Neural cell (in vitro differentiated cells): Measurements from ENCODE around the gene PRKG1. TPM values are rescaled to one million over a fixed set of nuclear protein-coding genes. Genes with fewer than 3 reads are reported as not detected.

Source experiments
- H2AFZ ChIP-seq: fragments of 200-600, 300-800 bp; sonication (generic), shearing (Covaris generic); 2 replicates; pipeline ENCODE4 v1.6.0; 2014; ENCODE audit warnings: low read depth, mild to moderate bottlenecking, antibody characterized with exemption, low read length, moderate library complexity
- H3F3A ChIP-seq: fragments of 200-600 bp; shearing (Covaris generic); 2 replicates; pipeline ENCODE4 v1.6.1; 2016; ENCODE audit warnings: mild to moderate bottlenecking, moderate library complexity, mixed read lengths, antibody characterized with exemption, low read length; ENCODE audit not compliant: insufficient read depth, poor library complexity, severe bottlenecking
- H3K27ac ChIP-seq: fragments of 200-600, 300-800 bp; sonication (generic), shearing (Covaris generic); 2 replicates; pipeline ENCODE4 v1.5.1; 2014; ENCODE audit warnings: mild to moderate bottlenecking, low read length, moderate library complexity
- H3K27me3 ChIP-seq: fragments of 300-800, 200-600 bp; sonication (generic), shearing (Covaris generic); 2 replicates; pipeline ENCODE4 v1.6.0; 2014; ENCODE audit warnings: mild to moderate bottlenecking, low read depth, low read length, moderate library complexity; ENCODE audit not compliant: insufficient read depth
- H3K36me3 ChIP-seq: fragments of 300-800, 200-600 bp; sonication (generic), shearing (Covaris generic); 2 replicates; pipeline ENCODE4 v1.5.1; 2014; ENCODE audit warnings: mild to moderate bottlenecking, antibody characterized with exemption, low read length, moderate library complexity; ENCODE audit not compliant: insufficient read depth
- H3K4me2 ChIP-seq: fragments of 300-800, 200-600 bp; sonication (generic), shearing (Covaris generic); 2 replicates; pipeline ENCODE4 v1.6.0; 2014; ENCODE audit warnings: mild to moderate bottlenecking, low read length
- H3K4me3 ChIP-seq: fragments of 300-800, 200-600 bp; sonication (generic), shearing (Covaris generic); 2 replicates; pipeline ENCODE4 v1.5.1; 2014; ENCODE audit warnings: mild to moderate bottlenecking, low read length, moderate library complexity
- H3K79me2 ChIP-seq: fragments of 200-600 bp; shearing (Covaris generic); replicated peaks from 2 replicates; pipeline ENCODE4 v1.6.0; 2014; ENCODE audit warnings: mild to moderate bottlenecking, low read length, moderate library complexity; ENCODE audit not compliant: insufficient read depth
- H3K9ac ChIP-seq: fragments of 300-800, 200-600 bp; sonication (generic), shearing (Covaris generic); 2 replicates; pipeline ENCODE4 v1.6.1; 2016; ENCODE audit warnings: mild to moderate bottlenecking, low read length, mixed read lengths
- H3K9me2 ChIP-seq: fragments of 200-600 bp; shearing (Covaris generic); 2 replicates; pipeline ENCODE4 v1.6.1; 2016; ENCODE audit warnings: mild to moderate bottlenecking, low read length, mixed read lengths; ENCODE audit not compliant: insufficient read depth
- H3K9me3 ChIP-seq: fragments of 200-600, 300-800 bp; sonication (generic), shearing (Covaris generic); 2 replicates; pipeline ENCODE4 v1.6.1; 2016; ENCODE audit warnings: mild to moderate bottlenecking, mixed run types, low read length, moderate library complexity, mixed read lengths
- H4K20me1 ChIP-seq: fragments of 200-600 bp; shearing (Covaris generic); 2 replicates; pipeline ENCODE4 v1.6.1; 2016; ENCODE audit warnings: mild to moderate bottlenecking, mixed run types; ENCODE audit not compliant: insufficient read depth
- CTCF ChIP-seq: fragments of 450-650 bp; IDR thresholded peaks from 2 replicates; pipeline ENCODE4 v1.5.1; 2014; ENCODE audit warnings: antibody characterized with exemption, mild to moderate bottlenecking, moderate library complexity; ENCODE audit not compliant: poor library complexity, severe bottlenecking
- EP300 ChIP-seq: fragments of 450-650 bp; conservative IDR thresholded peaks from 2 replicates; pipeline ENCODE4 v1.6.1; 2014; ENCODE audit warnings: antibody characterized with exemption, mild to moderate bottlenecking, moderate library complexity; ENCODE audit not compliant: poor library complexity, severe bottlenecking
- EZH2 ChIP-seq: fragments of 200-600, 300-800 bp; shearing (Covaris generic), sonication (generic); IDR thresholded peaks from 2 replicates; pipeline ENCODE4 v1.6.1; 2014; ENCODE audit warnings: antibody characterized with exemption, low read length, borderline replicate concordance, mild to moderate bottlenecking; ENCODE audit not compliant: insufficient read depth, poor library complexity, severe bottlenecking
- MXI1 ChIP-seq: fragments of 450-650 bp; conservative IDR thresholded peaks from 2 replicates; pipeline ENCODE4 v1.6.1; 2014; ENCODE audit warnings: antibody characterized with exemption, mild to moderate bottlenecking; ENCODE audit not compliant: poor library complexity, severe bottlenecking
- POLR2AphosphoS5 ChIP-seq: IDR thresholded peaks from 2 replicates; pipeline ENCODE4 v1.6.1; 2012
- RAD21 ChIP-seq: fragments of 450-650 bp; conservative IDR thresholded peaks from 2 replicates; pipeline ENCODE4 v1.6.1; 2014; ENCODE audit warnings: antibody characterized with exemption, mild to moderate bottlenecking, moderate library complexity
- REST ChIP-seq: IDR thresholded peaks from 2 replicates; pipeline ENCODE4 v1.6.1; 2012; ENCODE audit warnings: borderline replicate concordance
- SMC3 ChIP-seq: fragments of 450-650 bp; conservative IDR thresholded peaks from 2 replicates; pipeline ENCODE4 v1.6.1; 2014; ENCODE audit warnings: antibody characterized with exemption, mild to moderate bottlenecking, moderate library complexity; ENCODE audit not compliant: poor library complexity
- TAF1 ChIP-seq: IDR thresholded peaks from 2 replicates; pipeline ENCODE4 v1.6.1; 2012; ENCODE audit warnings: low read depth
- polyA plus RNA-seq: library from polyadenylated mRNA; depleted of rRNA; stranded (reverse); fragments of >200 nt; gene quantifications from 2 replicates; pipeline ENCODE4 v1.2.3, GENCODE V29; 2014

The PRKG1 gene
- polyA plus RNA-seq, 1 donor from 2014 or later, result 2.2 TPM

GRCh38 chr10:52308251-52309031, 1234.2 kb downstream of the PRKG1 start:
- H3K9me3 ChIP-seq, result no peaks in the 10 kb centered on the region
- H3F3A ChIP-seq, result no peaks in the 10 kb centered on the region
- peak overlapping the region; percentile 83 for H3K4me3 ChIP-seq
- H3K27ac ChIP-seq, result no peak overlapping the region
- no peaks in the 10 kb centered on the region for H3K36me3 ChIP-seq
- TF ChIP-seq MXI1, result peak; percentile 44
- no peak for TF ChIP-seq EZH2
- TF ChIP-seq CTCF, result peak; percentile 94
- TF ChIP-seq SMC3, result peak; percentile 96
- peak; percentile 93 for TF ChIP-seq RAD21
- H3K9me2 ChIP-seq, result no peaks in the 10 kb centered on the region
- peaks cover 56% of the 10 kb centered on the region for H3K27me3 ChIP-seq
- H4K20me1 ChIP-seq, result no peaks in the 10 kb centered on the region
- peak overlapping the region; percentile 61 for H3K9ac ChIP-seq
- H2AFZ ChIP-seq, result peak overlapping the region; percentile 63
- peak overlapping the region; percentile 68 for H3K4me2 ChIP-seq
- H3K79me2 ChIP-seq, result no peaks in the 10 kb centered on the region

DNA sequence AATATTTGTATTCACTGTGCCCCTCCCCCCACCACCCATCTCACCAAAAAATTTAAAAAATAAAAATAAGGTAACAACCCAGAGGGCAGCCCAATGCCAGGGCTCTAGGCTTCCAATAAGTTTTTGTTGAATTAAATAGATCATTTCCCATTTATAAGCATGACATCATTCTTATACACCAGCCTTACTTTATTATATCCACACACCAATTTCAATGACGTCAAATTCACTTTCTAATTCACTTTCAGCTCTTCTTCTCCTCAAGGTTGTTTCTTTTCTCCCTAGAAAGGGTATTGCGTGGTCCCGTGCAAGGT, 1238.6 kb downstream of the PRKG1 start:
- H3F3A ChIP-seq, result no peaks in the 10 kb centered on the region
- H3K9me2 ChIP-seq, result no peaks in the 10 kb centered on the region
- H4K20me1 ChIP-seq, result no peaks in the 10 kb centered on the region
- H2AFZ ChIP-seq, result no peak overlapping the region
- H3K4me2 ChIP-seq, result peak overlapping the region; percentile 56
- no peak overlapping the region for H3K27ac ChIP-seq
- no peaks in the 10 kb centered on the region for H3K9me3 ChIP-seq
- H3K27me3 ChIP-seq, result peaks cover 85% of the 10 kb centered on the region
- TF ChIP-seq EZH2 (no peak), SMC3 (no peak), RAD21 (no peak), EP300 (no peak), TAF1 (no peak), POLR2AphosphoS5 (no peak), REST (no peak), MXI1 (no peak), CTCF (no peak)
- H3K36me3 ChIP-seq, result no peaks in the 10 kb centered on the region
- H3K4me3 ChIP-seq, result peak overlapping the region; percentile 67
- no peaks in the 10 kb centered on the region for H3K79me2 ChIP-seq
- H3K9ac ChIP-seq, result no peak overlapping the region
